Activated T-cell treated with anti-CD3 and anti-CD28 coated beads for 48 hours (primary cell): ENCODE data around the gene SEMG1.

Experiments used
- DNase-seq: peaks from one replicate; pipeline ENCODE4 v3.0.0-alpha.2; 2020; ENCODE audit warnings: low read depth

Gene SEMG1, protein sequence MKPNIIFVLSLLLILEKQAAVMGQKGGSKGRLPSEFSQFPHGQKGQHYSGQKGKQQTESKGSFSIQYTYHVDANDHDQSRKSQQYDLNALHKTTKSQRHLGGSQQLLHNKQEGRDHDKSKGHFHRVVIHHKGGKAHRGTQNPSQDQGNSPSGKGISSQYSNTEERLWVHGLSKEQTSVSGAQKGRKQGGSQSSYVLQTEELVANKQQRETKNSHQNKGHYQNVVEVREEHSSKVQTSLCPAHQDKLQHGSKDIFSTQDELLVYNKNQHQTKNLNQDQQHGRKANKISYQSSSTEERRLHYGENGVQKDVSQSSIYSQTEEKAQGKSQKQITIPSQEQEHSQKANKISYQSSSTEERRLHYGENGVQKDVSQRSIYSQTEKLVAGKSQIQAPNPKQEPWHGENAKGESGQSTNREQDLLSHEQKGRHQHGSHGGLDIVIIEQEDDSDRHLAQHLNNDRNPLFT

DNA sequence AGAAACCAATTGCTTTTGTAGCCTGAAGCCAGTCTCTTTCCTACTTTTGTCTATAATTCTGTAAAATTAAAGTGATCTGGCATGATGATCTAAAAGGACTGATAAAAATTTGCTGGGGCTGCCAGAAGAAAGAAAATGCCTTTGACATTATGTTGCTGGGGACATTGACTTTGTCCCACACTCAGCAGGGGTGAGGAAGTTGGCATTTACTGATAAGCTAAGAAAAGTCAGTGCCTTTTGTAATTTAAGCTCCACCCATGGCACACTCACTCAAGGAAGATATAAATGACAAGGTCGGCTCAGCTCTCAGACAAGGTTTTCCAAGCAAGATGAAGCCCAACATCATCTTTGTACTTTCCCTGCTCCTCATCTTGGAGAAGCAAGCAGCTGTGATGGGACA is at the start of gene SEMG1:
SEMG1 (plus strand) TSS at position 309 of the 400 bp plus-strand sequence; CDS start at position 330, 21 bp downstream.
- DNase-seq = no peak

DNA sequence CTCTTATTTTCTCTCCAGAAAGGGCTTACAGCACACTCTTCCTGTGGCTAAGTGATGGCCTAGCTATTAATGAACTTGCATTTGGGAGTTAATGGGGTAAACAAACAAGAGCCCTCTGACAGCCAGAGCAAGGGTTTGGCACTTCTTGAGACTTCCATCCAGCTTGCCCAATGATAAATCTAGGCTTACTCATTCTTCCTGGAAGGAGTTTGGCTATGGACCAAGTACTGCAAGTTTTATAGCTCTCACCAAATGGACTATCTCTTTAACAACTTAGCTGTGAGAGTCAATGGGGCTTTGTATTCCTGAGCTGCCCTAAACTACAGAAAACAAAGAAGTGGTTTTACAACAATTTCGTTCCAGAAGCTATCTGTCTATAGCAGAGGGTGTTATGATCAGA is 48.9 kb upstream of the SEMG1 start:
- no peak for DNase-seq

DNA sequence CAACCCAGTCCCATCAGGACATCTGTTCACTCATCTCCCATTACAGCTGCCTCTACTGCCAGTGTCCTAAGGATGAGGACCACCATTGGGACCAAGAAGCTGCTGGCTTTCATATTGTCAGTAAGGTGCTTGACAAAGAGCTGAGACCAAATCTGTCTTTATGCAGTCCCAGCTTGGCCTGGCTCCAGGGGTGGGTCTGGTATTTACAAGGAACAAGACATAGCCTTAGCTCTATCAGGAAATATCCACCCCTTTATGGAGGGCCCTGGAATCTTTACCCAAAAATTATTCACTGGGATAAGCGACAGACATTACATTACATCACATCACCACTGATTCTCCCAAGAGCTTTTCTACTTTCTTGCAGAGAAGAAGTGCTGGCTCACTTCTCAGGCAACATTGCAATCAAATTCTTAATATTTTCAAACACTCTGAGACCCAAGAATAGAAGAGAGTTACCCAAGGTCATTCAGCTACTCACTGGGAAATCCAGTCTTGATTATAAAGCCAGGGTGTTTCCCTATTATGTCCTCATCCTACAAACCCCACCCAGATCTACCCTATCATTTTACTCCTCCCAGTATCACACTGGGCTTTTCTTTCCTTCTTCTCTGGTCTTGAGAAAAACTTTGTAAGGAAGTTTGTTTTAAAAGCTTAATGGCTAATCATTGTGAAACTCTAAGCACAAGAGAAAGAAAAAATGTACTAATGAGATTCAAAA is 43.6 kb upstream of the SEMG1 start:
- DNase-seq = no peak

DNA sequence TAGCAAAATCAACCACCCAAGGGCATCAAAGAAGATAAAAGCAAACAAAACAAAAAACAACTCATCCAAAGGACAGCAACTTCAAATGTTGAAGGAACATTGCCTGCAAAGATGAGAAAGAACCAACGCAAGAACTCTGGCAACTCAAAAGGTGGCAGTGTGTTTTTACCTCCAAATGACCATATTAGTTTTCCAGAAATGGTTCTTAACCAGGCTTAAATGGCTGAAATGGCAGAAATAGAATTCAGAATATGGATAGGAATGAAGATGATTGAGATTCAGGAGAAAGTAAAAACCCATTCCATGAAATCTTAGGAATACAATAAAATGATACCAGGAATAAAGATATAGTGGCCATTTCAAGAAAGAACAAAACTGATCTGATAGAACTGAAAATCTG is 41.9 kb upstream of the SEMG1 start:
- DNase-seq = no peak

DNA sequence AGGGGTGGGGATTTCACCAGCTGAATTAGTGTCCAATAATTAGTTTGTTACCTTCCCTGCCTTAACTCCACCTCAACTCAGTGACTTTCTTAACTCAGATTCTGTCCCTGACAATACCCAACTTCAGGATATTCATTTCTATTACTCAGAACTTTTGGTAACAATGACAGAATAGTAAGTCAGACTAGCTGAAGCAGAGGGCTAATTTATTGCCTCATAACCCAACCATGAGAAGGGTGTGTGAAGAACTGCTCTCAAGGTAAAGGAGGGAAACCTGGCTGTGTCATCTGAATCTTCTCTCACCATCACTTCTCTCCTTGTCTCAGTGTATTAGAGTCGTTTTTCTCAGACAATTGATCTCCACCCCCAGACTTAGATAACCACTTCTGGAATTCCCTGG is 33.3 kb upstream of the SEMG1 start:
- DNase-seq = no peak

DNA sequence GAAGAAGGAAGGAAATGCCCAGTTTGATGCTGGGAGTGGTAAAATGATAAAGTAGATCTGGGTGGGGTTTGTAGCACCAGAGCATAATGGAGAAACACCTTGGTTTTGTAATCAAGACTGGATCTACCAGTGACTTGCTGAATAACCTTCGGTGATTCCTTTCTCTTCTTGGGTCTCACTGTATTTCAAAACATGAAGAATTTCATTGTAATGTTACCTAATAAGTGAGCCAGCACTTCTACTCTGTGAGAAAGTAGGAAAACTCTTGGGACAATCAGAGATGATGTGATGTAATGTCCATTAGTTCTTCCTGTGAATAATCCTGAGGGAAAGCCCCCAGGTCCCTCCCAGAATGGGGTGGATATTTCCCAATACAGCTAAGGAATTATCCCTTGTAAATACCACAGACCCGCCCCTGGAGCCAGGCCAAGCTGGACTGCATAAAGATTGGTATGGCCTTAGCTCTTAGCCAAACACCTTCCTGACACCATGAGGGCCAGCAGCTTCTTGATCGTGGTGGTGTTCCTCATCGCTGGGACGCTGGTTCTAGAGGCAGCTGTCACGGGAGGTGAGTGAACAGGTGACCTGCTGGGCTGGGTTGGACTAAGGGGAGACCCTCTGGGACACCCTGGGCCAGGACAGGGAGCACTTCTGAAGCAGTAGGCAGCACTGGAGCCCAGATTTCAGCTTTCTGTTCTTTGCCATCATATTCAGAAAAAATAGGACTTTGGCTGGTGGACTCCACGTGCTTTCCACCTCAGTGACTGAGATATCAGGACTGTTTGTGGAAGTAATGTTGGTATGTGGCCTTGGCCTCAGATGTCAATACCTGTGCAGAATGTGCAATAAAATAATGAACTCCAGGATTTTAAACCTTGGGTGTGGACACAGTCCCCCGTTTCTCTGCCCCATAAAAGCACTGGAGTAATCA is 32.1 kb upstream of the SEMG1 start, which contains the start of gene PI3:
PI3 (plus strand) TSS at position 469 of the 931 bp plus-strand sequence; CDS start at position 490, 21 bp downstream.
- DNase-seq = no peak

DNA sequence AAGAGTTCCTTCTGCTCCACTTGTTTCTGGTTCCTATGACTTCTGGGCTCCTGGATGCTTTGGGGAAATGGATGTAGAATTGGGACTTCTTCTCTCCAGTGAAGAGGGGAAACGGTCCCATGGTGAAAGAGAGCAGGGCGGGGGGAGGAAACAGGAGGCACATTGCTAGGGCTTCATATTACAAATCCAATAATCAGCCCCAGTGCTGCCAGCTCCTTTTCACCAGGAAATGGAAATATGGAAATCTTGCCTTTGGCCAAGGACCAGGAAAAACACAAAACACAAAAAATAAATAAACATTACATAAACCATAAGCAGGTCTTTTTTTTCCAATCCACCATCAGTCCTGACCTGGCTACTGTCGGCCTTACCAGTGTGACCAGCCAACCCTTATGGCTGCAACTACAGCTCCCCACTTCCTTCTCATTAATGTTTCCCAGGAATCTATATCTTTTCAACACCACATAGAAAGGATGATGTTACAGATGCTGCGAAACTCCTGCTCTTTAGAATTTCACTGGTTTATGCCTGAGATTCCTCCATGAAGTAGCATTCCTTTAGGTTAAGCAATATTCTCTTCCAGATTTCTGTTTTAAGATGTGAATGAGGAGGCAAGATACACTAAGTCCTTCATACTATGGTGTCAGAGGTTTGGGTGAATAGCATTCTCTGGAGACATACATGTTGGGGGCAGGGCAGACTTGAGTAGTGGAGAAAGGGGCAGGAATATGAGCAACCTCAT is 30.1 kb upstream of the SEMG1 start:
- no peak for DNase-seq

DNA sequence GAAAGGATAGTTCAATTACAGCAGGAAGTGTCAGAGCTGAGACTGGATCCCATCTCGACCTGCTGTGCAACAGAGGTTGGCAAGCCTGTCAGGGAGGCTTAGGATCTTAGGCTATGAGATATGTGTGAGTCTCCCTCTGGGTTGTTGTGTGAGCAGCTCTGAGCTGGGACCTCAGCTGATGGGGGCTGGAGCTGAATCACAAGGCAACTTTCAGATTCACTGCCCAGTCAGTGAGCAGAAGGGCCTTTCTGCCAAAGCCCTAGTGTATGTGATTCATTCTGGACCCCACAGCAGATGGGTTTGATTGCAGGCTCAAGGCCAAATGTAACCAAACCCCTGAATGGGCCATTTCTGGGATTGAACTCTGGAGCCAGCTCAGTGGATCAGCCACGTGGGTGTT is 27.7 kb upstream of the SEMG1 start:
- no peak for DNase-seq

DNA sequence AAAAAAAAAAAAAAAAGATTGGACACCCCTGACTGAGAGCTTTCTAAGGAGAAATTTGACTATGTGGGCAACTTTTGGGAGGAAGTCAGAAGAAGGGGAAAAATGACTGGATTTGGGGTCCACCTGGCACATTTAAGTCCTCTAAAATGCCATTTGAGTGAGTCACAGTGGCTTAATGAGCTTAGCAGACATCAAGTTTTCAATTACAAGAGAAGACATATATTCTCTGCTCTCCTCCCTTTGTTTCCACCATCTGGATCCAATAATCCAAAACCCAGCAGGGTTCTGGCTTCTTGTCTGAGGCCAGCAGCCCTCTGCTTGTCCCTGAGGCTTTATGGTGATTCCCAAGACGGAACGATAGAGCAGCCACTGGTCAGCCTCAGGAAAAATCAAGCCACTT is 25.2 kb upstream of the SEMG1 start:
- no peak for DNase-seq

DNA sequence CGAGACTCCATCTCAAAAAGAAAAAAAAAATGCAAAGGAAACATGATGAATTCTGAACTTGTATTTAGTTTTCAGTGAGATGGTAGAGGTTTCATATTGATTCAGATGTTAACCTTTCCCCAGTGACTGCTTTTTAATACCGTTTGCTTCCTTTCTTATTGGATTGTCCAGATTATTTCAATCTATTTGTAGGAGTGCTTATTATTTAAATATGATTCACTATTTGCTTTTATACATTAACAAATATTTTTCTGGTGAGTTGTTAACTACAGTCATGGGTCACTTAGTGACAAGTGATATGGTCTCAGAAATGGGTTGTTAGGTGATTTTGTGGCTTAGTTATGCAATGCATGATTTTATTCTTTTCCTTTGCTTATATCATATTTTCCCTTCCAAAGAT is 23.7 kb upstream of the SEMG1 start:
- DNase-seq = no peak

DNA sequence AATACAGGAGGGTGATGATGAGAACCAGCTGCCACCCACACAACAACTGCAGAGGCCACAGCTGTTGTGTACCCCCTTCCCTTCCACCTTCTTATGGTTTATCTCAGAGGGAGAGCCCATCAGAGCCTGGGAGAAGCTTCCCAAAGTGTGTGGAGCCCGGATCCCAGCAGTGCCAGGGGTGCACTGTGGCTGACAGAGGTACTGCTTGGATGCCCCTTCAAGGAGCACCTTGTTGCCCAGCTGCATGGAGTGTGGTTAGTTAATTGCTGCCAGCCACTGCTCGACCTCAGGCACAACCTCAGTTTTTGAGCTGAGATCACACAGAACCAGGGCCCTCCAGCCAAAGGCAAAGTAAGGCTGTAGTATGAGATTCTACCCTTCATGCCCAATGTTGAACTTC is 19.1 kb upstream of the SEMG1 start:
- DNase-seq = no peak

DNA sequence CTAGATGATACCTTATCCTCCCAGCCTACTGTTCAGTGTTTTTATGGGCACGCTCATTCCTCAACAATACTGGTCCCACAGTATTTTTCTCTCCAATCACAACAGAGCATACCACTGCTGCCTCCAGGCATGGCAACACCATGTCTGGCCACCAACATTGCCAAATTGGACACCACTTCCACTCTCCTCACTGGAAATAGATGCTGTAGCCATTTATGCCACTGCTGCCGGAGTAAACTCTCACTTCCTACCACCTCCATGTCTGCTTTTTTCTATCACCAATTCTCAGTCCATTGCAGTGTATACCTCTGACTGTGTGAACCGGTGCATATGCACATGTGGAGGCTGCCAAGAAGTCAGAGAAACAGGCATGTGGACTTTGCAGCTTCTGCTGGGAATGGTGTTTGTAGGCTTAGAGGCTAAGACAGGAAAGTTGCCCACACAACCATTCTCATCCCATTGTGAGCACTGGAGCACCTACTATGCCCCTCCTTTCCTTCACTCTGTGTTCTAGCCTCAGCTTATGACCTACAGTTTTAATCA is 17.7 kb upstream of the SEMG1 start:
- DNase-seq = no peak

DNA sequence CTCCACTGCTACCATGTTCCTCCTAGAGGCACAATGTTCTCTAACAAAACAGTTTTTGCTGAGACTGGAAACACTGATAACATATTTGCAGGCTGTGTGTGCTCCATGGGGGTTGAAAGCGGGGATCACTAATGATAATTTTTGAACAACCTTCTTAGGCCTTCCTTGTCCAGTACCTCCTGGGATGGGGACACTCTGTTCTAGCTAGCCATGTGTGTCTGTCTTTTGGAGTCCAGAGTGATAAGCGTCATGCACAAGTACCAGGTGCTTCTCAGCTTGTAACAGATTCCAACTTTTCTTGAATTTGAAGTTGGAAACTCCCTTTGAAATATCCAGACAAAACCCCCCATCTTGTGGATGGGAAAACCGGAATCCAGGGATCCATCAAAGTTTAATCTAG is 17.0 kb upstream of the SEMG1 start:
- no peak for DNase-seq

DNA sequence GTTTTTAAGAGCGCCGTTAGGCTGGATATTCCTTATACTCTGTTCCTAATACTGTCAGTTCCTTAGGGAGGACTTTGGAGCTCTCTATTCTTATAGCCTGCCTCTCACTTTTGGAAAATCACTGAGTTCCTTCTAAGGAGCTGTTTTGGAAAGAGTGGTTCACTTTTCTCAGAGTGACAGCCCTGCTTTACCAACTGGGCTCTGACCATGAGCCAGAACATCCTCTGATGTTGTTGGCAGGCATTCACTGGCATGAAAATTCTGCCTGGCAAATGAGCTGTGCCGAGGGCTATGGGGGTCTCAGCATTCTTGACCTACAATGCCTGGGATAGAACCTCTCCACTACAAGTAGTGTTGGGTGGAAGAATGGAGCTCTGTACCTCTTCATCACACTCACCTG is 14.9 kb upstream of the SEMG1 start:
- no peak for DNase-seq

DNA sequence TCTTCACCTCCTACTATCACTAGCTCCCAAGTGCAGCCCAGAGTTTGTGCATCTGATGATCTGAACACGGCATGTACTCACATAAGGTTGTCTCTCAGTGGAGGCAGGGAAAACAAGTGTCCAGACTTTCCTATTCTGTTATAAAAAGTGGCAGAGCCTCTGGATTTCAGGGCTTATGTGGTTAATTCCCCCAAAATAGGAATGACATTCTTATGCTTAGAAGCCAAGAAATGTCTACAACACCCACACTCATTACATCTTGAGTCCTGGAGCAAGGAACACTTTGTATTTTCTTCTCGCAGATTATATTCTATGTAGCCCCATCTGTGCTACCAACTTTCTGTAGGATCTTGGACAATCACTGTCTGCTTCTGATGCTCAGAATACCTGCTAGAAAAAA is 13.5 kb upstream of the SEMG1 start:
- DNase-seq = no peak

DNA sequence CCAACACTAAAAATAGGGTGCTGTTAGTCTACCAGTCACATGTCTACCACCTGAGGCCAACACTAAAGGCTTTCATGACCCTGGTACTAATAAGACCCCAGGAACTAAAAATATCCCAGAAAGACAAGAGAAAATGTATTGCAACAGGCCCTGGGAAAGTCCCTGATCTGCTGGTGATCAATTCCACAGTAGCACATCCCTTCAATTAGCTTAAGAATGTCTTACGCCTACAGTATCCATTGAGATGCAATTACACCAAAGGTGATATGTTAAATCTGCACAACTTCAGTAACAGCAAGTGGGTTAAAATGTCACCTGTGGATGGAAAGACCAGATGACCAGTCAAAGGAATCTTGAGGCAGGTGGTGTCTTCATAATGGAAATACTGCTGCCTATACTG is 3.1 kb downstream of the SEMG1 start:
- no peak for DNase-seq

DNA sequence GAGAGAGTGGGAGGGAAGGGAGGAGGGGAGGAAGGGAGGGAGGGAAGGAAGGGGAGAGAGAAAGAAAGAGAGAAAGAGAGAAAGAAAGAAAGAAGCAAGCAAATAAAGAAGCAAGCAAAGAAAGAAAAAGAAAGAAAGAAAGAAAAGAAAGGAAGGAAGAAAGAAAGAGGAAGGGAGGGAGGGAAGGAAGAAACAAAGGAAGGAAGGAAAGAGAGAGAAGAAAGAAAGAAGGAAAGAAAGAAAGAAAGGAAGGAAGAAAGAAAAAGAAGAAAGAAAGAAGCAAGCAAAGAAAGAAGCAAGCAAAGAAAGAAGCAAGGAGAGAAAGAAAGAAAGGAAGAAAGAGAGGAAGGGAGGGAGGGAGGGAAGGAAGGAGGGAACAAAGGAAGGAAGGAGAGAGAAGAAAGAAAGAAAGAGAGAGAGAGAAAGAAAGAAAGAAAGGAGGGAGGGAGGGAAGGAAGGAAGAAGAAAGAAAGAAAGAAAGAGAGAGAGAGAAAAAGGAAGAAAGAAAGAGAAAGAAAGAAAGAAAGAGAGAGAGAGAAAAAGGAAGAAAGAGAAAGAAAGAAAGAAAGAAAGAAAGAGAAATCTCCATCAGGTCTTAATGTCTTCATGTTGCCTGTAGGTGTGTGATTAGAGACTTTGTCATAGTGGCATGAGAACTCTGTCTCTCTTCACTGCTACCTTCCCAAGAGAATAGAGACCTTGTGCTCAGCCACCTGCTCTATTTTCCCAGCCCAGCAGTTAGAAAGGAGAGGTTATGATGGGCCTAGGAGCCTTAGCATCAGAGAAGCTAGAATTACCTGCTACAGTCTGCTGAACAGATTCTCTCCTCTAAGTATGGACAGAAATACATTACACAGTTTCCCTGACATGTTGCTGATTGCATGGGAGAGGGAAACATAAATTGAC is 5.0 kb downstream of the SEMG1 start:
- no peak for DNase-seq

DNA sequence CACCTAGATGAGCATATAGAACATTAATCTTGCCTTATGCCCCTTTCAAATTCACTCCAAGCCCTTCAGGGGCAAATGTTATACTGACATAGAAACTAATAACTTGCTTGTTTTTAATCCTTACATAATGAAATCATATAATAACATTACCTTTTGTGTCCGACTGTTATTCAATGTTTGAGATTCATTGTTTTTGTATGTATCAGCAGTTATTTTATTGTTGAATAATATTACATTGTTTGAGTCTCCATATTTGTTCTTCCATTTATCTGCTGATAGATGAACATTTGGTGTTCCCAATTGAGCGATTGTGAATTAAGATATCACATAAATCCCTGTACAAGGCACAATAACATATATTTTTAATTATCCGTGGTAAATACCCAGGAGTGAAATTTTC is 6.0 kb downstream of the SEMG1 start:
- no peak for DNase-seq

DNA sequence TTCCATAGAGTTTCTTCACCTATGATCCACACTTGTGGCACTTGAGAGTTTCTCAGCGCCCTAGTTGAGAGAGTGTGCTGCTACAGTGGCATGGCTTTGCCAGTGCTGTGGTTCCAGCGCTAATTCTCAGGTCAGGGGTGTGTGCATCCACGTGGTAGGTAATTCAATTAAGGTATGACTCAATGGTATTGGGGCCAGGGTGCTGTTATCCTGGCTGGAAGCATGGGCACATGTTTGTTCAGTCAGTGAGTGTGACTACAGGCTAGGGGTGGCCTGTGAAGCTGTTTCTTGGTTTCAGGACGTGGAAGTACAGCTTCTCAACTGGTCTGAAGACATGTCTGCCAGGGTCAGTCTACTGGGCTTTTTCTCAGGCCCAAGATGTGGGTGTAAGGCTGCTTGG is 11.3 kb downstream of the SEMG1 start:
- DNase-seq = no peak

DNA sequence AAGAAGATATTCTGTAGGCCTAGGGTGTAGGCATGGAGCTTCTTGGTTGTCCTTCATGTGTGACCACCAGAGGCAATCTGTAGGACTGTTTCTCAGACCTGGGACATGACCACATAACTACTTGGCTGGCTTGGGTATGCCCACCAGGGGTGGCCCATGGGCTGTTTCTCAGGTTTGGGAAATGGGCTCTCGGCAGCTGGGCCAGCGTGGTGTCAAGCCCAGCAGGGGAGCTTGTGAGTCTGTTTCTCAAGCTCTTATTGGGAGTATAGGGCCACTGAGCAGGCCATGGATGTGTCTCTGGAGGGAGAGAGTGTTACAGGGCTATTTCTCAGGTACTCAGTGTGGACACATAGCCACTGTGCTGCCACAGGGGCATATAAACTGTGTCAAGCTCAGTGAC is 11.8 kb downstream of the SEMG1 start:
- no peak for DNase-seq
